CD4-positive, alpha-beta T cell treated with Interleukin-12 subunit alpha and Interleukin-12 subunit beta, for 1 hour (primary cell): ENCODE data around the gene NOX5.
"Not testable (repeated sequence)": the region's sequence is repeated elsewhere in the genome, so short reads cannot be mapped to it uniquely, and the experiment has no call there.

Experiments used
- DNase-seq: peaks from one replicate; pipeline ENCODE4 v3.0.0-alpha.2; 2020

The NOX5 gene, protein sequence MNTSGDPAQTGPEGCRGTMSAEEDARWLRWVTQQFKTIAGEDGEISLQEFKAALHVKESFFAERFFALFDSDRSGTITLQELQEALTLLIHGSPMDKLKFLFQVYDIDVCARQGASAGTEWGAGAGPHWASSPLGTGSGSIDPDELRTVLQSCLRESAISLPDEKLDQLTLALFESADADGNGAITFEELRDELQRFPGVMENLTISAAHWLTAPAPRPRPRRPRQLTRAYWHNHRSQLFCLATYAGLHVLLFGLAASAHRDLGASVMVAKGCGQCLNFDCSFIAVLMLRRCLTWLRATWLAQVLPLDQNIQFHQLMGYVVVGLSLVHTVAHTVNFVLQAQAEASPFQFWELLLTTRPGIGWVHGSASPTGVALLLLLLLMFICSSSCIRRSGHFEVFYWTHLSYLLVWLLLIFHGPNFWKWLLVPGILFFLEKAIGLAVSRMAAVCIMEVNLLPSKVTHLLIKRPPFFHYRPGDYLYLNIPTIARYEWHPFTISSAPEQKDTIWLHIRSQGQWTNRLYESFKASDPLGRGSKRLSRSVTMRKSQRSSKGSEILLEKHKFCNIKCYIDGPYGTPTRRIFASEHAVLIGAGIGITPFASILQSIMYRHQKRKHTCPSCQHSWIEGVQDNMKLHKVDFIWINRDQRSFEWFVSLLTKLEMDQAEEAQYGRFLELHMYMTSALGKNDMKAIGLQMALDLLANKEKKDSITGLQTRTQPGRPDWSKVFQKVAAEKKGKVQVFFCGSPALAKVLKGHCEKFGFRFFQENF

DNA sequence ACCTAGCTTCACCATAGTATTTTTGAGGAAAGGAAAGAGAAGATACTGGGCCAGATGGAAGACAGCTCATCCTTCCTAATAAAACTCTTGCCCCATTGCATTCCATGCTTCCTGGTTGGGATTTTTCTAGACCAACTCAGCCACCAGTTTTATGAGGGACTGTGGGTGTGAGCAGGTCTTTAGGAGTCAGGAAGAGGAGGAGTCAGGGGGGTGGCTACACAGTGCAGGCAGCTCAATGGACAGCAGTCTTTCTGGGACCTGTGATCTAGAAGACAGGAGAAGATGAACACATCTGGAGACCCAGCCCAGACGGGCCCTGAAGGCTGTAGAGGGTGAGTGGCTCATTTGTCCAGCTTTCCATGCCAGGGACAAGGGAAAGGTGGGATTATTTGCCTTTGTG, at the start of gene NOX5:
NOX5 (plus strand) TSS at position 242 of the 400 bp plus-strand sequence; CDS start at position 283, 41 bp downstream.
- DNase-seq: no peak

DNA sequence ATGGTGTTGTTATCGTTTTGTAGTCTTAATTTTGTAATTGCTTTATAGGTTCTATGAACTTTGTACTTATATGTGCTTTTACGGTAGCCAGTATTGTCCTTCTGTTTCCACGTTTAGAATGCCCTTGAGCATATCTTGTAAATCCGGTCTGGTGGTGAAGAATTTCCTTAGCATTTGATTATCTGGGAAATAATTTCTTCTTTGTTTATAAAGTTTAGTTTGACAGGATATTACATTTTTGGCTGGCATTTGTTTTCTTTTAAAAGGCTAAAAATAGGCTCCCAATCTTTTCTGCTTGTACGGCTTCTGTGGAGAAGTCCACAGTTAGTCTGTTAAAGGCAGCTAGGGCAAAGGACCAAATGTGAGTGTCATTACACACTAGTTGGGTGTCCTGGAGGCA, 47.5 kb upstream of the NOX5 start:
- no peak for DNase-seq

DNA sequence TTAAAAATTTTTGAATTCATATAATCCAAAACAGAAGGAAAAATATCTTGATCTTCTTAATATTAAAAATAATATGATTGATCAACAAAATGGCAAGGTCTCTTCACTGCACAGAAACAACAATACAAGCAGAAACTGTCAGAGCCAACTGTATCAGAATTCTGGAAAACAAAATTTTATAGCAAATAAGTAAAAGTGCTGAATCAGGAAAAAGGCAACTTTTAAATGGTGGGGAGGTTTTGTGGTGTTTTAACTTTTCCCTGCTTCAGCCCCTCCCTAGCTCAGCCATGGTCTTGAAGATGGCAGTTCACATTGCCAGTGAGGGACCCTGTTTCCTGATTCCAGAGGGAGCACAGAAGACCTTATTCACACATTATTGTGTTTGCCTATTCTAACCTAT, 46.5 kb upstream of the NOX5 start:
- DNase-seq: no peak

DNA sequence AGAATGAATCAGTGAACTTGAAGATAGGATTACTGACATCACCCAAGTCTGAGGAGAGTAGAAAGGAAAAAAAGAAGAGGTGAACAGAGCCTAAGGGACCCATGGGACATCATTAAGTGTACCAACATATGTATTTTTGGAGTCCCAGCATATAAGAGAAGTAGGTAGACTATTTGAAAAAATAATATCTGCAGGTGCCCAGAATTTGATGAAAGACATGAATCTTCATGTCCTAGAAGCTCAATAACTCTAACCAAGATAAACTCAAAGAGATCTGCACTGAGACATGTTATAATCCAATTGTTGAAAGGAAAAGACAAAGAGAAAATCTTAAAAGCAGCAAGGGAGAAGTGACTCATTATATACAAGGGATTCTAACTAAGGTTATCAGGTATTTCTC, 45.2 kb upstream of the NOX5 start:
- DNase-seq: no peak

DNA sequence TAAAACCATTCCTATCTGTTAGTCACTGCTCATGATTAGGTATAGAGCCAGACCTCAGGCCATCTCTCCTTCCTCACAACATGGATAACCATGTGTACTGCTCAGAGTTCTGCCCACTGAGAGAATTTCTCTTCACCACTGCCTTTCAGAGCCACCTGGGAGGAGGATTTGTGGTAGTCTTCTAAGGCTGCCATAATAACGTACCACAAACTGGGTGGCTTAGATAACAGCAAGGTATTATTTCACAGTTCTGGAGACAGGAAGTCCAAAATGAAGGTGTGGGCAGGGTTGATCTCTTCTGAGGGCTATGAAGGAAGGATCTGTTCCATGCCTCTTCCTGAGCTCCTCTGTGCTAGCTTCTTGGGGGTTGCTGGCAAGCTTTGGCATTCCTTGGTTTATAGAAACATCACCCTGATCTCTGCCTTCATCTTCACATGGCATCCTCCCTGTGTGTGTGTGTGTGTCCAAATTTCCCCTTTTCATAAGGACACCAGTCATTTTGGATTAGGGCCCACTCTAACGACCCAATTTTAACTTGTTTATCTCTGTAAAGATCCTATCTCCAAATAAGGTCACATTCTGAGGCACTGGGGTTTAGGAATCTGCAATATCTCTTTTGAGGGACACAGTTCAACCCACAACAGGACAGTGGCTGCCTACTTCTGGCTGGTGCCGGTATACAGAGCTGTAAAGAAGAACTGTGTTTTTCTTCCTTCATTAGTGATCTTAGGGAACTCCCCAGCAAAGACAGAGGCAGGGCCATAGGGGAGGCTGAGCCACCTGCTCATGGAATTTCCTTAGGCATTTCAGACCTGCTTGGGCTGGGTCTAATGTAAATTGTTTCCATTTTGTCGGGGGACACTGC, 42.1 kb upstream of the NOX5 start:
- no peak for DNase-seq

DNA sequence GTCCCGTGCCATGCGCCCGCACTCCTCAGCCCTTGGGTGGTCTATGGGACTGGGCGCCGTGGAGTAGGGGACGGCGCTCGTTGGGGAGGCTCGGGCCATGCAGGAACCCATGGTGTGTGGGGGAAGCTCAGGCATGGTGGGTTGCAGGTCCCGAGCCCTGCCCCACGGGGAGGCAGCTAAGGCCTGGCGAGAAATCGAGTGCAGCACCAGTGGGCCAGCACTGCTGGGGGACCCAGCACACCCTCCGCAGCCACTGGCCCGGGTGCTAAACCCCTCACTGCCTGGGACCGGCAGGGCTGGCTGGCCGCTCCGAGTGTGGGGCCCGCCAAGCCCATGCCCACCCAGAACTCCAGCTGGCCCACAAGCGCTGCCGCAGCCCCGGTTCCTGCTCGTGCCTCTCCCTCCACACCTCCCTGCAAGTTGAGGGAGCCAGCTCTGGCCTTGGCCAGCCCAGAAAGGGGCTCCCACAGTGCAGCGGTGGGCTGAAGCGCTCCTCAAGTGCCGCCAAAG, 38.8 kb upstream of the NOX5 start:
- not testable (repeated sequence) for DNase-seq

DNA sequence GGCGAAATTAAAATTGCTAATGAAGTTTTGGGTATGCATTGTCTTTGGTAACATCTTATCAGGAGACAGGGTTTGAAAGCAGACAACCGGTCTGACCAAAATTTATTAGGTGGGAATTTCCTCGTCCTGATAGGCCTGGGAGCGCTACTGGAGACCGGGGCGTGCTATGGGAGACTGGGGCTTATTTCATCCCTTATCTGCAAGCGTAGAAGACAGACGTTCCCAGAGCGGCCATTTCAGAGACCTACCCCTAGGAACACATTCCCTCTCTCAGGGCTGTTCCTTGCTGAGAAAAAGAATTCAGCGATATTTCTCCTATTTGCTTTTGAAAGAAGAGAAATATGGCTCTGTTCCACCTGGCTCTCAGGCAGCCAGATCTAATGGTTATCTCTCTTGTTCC, 37.1 kb upstream of the NOX5 start:
- not testable (repeated sequence) for DNase-seq

DNA sequence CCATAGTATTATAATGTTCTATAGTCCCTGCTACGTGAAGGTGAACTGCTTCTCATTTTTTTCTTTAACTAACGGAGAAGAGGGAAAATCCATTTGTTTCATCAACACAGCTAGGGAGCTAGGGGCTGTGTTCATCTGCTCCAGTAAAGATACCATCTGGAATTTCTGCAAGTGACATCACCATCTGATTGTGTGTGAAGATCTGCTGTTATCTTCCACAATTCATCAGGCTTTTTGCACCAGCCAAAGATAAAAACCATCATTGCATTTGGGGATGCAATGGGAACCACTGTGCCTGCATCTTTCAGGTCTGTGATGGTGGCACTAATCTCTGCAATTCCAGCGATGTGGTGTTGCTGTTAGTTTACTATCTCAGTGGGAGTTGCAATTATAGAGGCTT, 35.5 kb upstream of the NOX5 start:
- no peak for DNase-seq

DNA sequence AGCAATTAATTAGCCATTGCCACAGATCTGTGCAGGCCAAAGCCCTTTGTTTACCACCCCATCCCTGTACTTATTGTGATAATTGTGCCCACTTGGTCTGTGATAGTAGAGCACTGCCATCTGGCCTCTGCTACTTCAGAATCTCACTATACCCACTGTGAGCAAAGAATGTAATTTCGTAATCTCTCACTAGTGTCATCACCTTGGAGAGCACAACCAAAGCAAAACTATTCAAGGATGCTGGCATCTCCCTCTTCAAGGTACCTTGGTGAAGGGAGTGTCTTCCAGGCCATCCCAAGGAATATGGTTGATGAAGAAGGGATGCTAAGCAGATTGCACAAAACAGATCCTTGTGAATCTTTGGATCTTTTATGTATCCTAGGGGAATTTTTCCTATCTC, 34.7 kb upstream of the NOX5 start:
- no peak for DNase-seq

DNA sequence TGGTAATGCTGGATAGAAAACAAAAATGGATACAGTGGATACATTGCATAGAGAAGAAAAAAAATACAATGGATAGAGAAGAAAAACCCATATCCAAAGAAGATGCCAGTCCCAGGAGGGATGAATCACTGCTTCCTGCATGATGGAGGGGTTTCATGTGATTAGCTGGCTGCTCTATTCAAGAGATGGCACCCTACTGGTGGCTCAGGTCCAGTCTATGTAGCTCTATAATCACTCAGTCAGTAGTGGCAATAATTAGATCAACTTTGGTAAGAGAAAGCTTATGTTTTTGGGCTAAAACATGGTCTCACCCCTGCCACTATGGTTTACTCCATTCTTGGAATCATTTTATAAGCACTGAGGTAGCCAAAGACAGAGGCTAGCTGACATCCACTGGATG, 33.7 kb upstream of the NOX5 start:
- no peak for DNase-seq

DNA sequence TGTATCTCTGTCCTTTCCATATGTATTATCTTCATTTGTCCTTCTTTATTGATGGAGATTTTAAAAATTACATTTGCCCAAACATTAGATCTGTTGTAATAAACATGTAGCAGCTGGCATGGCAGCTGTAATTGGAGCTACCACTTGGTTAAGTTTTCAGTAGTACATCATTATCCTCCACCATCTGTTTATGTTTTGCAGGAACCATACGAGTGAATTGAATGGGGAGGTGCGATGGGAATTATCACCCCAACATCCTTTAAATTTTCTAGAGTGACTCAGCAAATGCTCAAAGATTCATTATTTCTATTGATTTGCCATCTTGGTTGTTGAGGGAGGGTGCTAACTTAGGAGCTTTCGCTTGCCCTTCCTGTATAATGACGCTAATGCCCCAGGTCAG, 32.6 kb upstream of the NOX5 start:
- DNase-seq: no peak

DNA sequence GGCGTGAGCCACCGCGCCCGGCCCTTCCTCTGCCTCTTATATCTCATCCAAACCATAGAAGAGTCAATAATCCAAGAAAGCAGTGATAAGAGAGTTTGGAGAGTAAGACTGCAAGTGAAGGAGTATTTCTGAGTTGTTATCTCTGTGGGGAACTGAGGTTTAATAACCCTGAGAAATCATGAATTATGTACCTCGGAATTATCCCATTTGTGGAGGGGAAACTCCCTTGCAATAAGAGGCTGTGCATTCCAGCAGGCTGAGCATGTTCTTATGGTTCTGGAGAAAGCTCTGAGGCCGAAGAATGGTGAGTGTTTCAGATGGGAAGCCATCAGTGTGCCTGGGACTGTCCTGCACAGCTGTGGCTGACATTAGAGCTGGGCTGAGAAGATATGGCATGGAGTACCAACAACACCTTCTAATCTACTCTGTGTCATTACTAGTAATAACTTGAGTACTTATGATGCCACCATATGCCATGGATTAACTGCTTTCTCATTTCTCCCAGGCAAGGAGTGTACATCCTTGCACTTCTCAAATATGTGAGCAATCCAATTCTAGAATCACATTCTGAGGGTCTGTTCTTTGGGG, 31.4 kb upstream of the NOX5 start:
- DNase-seq: no peak

DNA sequence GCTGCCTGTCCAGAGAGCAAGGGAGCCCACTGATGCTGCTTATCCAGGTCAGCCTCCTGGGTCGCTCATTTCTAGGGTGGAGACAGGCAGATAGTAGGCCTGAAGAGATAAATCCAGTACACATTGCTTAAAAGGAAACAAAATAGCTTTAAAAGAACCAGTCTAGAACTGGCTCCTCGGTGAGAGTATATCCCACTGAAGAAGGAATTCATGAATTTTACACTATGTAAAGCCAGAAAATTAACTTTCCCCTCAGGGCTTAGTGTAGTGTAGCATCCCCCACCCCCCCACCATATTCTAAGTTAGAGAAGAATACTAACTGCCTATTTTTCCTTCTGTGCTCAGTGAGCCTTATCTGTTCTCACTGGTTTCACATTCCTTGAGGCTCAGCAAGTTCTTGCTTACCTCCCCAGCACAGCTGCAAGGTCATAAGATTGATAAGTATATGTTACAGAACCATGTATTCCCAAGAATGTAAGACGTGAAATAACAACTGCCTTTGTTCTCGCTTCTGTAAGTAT, 30.5 kb upstream of the NOX5 start:
- no peak for DNase-seq

DNA sequence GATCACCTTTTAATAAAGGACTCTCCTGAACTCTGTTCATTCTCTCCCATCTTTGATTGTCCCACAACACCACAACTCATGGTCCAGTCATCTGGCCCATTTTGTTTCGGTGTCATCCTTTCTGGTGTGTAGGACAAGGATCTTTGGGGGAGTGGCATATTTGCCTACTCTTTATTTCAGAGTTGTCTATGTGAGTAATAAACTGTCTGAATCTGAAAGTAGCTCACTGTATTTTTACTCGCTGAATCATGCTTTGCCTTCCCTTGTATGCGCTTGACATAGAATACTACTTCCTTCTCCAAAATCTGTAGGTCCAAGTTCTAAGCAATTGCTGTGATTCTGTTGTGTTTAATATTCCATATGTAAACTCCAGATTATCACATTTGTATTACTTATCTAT, 29.9 kb upstream of the NOX5 start:
- DNase-seq: no peak

DNA sequence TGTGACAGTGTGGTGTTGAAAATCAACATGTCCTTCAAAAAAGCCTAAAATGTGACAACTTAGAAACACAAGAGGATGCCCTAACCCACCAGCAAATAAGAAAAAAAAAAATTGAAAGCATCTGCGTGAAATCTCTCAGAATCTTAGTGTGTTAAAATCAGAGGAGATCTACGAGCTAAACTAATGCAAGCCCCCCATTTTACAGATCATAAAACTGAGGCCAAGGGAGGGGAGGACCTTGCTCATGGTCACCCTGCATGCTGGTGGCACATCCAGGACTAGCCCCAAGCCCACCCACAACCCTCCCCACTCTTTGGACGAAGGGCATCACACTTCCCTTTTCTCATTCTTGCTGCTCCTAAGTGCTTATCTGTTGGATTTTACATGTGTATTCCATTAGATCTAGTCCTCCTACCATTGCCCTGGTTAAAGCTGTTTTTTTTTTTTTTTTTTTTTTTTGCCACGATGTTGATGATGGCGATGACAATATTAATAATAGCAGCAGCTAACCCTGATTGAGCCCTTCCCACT, 29.1 kb upstream of the NOX5 start:
- DNase-seq: no peak

DNA sequence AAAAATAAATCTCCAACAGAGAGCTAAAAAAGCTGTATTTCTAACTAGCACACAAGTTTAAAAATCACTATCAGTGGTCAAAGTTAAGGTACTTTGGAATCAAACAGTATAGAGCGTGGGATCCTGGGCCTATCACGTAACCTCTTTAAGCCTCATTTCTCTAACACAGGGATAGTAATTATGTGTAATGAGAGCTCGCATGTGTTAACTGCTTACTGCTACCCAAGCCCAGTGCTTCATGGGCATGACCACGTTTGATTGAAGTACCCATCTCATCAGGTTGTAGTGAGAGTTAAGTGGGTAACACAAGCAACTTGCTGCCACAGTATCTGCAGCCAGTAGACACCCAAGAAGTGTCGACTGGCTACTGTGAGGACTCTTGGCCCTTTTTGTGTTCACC, 28.2 kb upstream of the NOX5 start:
- DNase-seq: no peak

DNA sequence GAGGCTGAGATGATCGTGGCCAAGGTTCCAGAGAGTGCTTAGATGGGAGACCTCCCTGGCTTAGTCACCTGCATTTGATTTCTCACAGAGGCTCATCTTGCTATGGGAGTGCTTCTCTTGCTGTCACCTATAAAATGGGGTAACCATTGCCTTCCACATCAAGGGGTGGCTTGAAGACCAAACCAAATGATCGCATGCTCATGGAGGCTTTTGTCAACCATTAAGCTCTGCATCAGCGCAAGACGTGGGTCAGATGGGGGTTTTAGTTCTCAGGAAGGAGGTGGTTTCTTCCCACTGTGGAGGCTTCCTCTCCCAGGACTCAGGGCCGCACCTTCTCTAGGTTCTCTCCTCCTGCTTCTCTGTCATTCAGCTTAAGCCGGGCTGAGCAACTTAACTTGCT, 27.4 kb upstream of the NOX5 start:
- DNase-seq: no peak

DNA sequence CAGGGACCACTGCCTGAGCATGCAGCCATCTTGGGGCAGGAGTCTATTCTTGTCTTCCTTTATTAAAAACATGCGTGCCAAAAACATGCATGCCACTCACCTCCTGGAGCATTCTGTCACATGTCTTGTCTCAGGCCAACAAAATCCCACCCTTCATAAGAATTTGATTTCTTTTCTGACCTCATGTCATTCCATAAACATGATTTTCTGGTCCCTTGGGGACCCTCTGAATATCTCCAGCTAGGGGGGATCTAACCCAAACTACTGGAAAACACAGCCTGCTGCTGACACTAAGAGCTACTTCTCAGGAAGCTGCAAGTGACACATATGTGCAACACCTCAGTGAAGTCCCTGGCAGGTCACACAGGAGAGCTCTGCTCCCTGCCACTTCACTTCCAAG, 26.8 kb upstream of the NOX5 start:
- DNase-seq: no peak

DNA sequence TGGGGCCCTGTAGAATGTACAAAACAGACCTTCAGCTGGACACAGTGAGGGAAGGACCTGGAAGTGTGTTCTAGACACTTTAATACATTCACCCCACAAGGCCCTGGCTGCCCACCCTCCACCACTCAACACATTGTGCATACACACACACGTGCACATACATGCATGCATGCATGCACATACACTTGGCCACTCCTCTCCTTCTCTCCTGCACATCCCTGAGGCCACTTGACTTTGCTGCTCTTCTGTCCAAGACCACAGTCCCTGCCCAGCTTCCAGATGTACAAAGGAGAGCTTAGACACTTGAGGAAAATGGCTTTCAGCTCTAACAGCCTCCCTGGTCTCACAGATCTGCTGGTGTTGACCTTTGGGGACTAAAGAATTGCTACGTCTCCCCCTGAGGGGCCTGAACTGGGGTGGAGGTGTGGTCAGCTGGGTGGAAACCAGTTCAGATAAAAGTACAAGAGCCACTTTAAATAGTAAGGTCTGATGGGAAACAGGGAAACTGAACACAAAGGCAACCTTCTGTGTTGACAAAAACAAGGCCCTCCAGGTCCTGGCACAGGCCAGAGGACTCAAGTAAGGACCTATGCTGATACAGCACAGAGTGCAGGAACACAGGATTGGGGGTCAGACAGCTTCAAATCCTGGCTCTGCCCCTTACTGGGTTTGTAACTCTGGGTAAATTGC, 24.8 kb upstream of the NOX5 start:
- DNase-seq: no peak

DNA sequence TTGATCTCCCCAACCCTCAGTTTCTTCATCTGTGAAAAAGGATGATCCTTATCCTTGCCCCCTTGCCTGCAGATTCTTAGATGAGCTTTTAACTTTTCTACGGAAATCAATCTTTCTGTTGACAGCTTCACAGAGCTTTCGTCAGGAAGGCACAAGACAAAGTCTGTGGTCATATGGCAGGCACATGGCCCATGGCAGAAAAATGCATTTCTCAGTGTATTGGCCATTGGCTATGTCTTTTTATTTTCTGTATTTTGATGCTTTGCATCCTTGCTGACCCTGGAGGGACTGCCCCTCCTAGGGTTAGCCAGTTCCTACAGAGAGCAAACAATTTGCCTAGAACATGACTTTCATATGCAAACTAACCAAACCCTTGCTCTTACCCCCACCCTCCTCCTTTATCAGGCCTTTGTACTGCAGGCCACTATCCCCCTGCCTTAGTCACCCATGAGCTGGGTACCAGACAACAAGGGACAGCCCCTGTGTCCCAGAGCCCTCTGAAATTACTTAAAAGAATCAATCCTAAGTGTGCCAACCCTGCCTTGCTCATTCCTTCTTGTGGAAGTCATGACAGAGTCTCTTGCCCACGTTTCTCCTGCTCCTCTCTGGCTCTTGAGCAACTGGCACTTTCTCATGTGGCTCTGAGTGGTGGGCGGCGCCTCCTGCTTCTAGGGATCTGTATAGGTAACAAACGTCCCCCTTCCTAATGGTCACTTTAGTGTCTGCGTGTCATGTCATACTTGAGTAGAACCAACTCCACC, 24.1 kb upstream of the NOX5 start:
- DNase-seq: no peak

DNA sequence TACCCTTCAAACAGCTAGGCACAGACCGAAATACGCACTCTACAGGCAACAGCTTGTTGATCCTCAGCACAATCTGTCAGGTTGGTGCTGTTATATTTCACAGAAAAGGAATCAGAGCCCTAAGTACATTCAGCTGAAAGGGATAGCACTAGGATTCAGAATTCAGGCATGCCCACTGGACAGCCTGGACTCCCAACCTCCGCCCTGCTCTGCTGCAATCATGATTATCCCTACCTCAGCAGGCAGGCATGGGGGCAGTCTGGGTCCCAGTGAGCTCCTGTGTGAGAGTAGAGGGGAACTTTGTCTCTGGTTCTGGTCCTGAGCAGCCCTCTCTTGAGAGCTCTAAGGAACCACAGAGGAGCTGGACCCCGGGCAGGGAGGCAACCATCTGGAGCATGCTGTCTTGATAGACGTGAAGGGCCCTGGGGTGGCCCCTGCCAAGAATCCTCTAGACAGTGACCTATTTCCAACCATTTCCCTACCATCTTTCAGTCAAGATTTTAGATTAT, 23.4 kb upstream of the NOX5 start:
- DNase-seq: no peak
